Duodenal mucosa (tissue), 2 donors: ENCODE results near the gene MANEAL.

ENCODE experiments used
- H3K27ac ChIP-seq: one replicate; pipeline ENCODE4 v1.7.0; 2013; ENCODE audit warnings: low read depth, low read length
- H3K27me3 ChIP-seq, 2 donors: one replicate each; pipeline ENCODE4 v1.7.0; 2013; ENCODE audit warnings: low read length in 2 of 2, control low read depth in 1 of 2; ENCODE audit not compliant: insufficient read depth in 2 of 2, control insufficient read depth in 1 of 2
- H3K36me3 ChIP-seq, 2 donors: one replicate each; pipeline ENCODE4 v1.7.0; 2013; ENCODE audit warnings: low read length in 2 of 2, control low read depth in 1 of 2; ENCODE audit not compliant: insufficient read depth in 2 of 2, control insufficient read depth in 1 of 2
- H3K4me1 ChIP-seq, 2 donors: one replicate each; pipeline ENCODE4 v1.7.0; 2013; ENCODE audit warnings: low read length in 2 of 2, control low read depth in 1 of 2; ENCODE audit not compliant: insufficient read depth in 2 of 2, control insufficient read depth in 1 of 2
- H3K4me3 ChIP-seq, 2 donors: one replicate each; pipeline ENCODE4 v1.7.0; 2013; ENCODE audit warnings: low read length in 2 of 2, low read depth in 1 of 2
- H3K9ac ChIP-seq, 2 donors: one replicate each; pipeline ENCODE4 v1.7.0; 2013; ENCODE audit warnings: low read length in 2 of 2, low read depth in 1 of 2
- H3K9me3 ChIP-seq, 2 donors: one replicate each; pipeline ENCODE4 v1.7.0; 2013; ENCODE audit warnings: low read length in 2 of 2, control low read depth in 1 of 2; ENCODE audit not compliant: control insufficient read depth in 1 of 2

Gene MANEAL

GRCh38 chr1:37808369-37809319, 15.0 kb downstream of the MANEAL start:
- peaks cover 24 to 30% of the 10 kb centered on the region in 2 donors for H3K36me3 ChIP-seq
- no peaks in the 10 kb centered on the region for H3K9me3 ChIP-seq
- peak overlapping the region; percentile 61 to 68 for H3K9ac ChIP-seq
- peak overlapping the region; percentile 71 for H3K27ac ChIP-seq
- H3K4me1 ChIP-seq = peaks cover 15 to 17% of the 10 kb centered on the region in 2 donors
- H3K4me3 ChIP-seq = peak overlapping the region; percentile 82 to 93
- no peaks in the 10 kb centered on the region for H3K27me3 ChIP-seq

GRCh38 chr1:37809942-37810341, 16.3 kb downstream of the MANEAL start:
- peaks cover 19 to 26% of the 10 kb centered on the region in 2 donors for H3K36me3 ChIP-seq
- no peaks in the 10 kb centered on the region for H3K9me3 ChIP-seq
- no peak overlapping the region for H3K4me3 ChIP-seq
- no peak overlapping the region for H3K9ac ChIP-seq
- no peaks in the 10 kb centered on the region for H3K27me3 ChIP-seq
- peaks cover 15 to 17% of the 10 kb centered on the region in 2 donors for H3K4me1 ChIP-seq
- H3K27ac ChIP-seq = no peak overlapping the region

GRCh38 chr1:37811027-37811655, 17.5 kb downstream of the MANEAL start:
- Histone ChIP-seq H3K4me3 (no peak overlapping the region), H3K27ac (no peak overlapping the region), H3K9ac (no peak overlapping the region)

GRCh38 chr1:37813529-37814145, 20.0 kb downstream of the MANEAL start:
- H3K36me3 ChIP-seq = peaks cover 18 to 37% of the 10 kb centered on the region in 2 donors
- H3K4me3 ChIP-seq = no peak overlapping the region
- H3K27me3 ChIP-seq = no peaks in the 10 kb centered on the region
- no peak overlapping the region for H3K9ac ChIP-seq
- H3K4me1 ChIP-seq = peaks cover 7% of the 10 kb centered on the region in 2 donors
- H3K9me3 ChIP-seq = no peaks in the 10 kb centered on the region
- H3K27ac ChIP-seq = no peak overlapping the region

More at GRCh38 chr1:37811027-37811655, 17.5 kb downstream of the MANEAL start:
- Histone ChIP-seq H3K27me3 (no peaks in the 10 kb centered on the region), H3K36me3 (peaks cover 23 to 27% of the 10 kb centered on the region in 2 donors), H3K9me3 (no peaks in the 10 kb centered on the region), H3K4me1 (peaks cover 15 to 17% of the 10 kb centered on the region in 2 donors)

GRCh38 chr1:37814252-37814651, 20.6 kb downstream of the MANEAL start:
- Histone ChIP-seq H3K27me3 (no peaks in the 10 kb centered on the region), H3K9me3 (no peaks in the 10 kb centered on the region), H3K27ac (no peak overlapping the region), H3K4me1 (peaks cover 1 to 2% of the 10 kb centered on the region in 2 donors), H3K36me3 (peaks cover 18 to 37% of the 10 kb centered on the region in 2 donors), H3K4me3 (no peak overlapping the region), H3K9ac (no peak overlapping the region)

GRCh38 chr1:37817481-37817880, 23.8 kb downstream of the MANEAL start:
- H3K36me3 ChIP-seq = peaks cover 29 to 59% of the 10 kb centered on the region in 2 donors
- H3K4me3 ChIP-seq = no peak overlapping the region
- no peak overlapping the region for H3K27ac ChIP-seq
- H3K4me1 ChIP-seq = no peaks in the 10 kb centered on the region
- no peaks in the 10 kb centered on the region for H3K27me3 ChIP-seq
- H3K9ac ChIP-seq = no peak overlapping the region
- no peaks in the 10 kb centered on the region for H3K9me3 ChIP-seq

GRCh38 chr1:37821481-37821880, 27.8 kb downstream of the MANEAL start:
- no peak overlapping the region for H3K27ac ChIP-seq
- no peaks in the 10 kb centered on the region for H3K27me3 ChIP-seq
- H3K4me3 ChIP-seq = no peak overlapping the region
- H3K9ac ChIP-seq = no peak overlapping the region
- no peaks in the 10 kb centered on the region for H3K4me1 ChIP-seq
- H3K9me3 ChIP-seq = no peaks in the 10 kb centered on the region
- H3K36me3 ChIP-seq = peaks cover 16 to 54% of the 10 kb centered on the region in 2 donors

GRCh38 chr1:37822906-37823815, 29.5 kb downstream of the MANEAL start:
- Histone ChIP-seq H3K27me3 (no peaks in the 10 kb centered on the region), H3K9me3 (no peaks in the 10 kb centered on the region), H3K36me3 (peaks cover 16 to 41% of the 10 kb centered on the region in 2 donors), H3K27ac (no peak overlapping the region), H3K9ac (no peak overlapping the region), H3K4me1 (no peaks in the 10 kb centered on the region), H3K4me3 (no peak overlapping the region)

GRCh38 chr1:37824001-37824400, 30.4 kb downstream of the MANEAL start:
- no peaks in the 10 kb centered on the region for H3K27me3 ChIP-seq
- no peak overlapping the region for H3K9ac ChIP-seq
- peaks cover 0 to 6% of the 10 kb centered on the region in 2 donors for H3K4me1 ChIP-seq
- no peak overlapping the region for H3K4me3 ChIP-seq
- H3K27ac ChIP-seq = no peak overlapping the region
- H3K36me3 ChIP-seq = peaks cover 16 to 40% of the 10 kb centered on the region in 2 donors
- H3K9me3 ChIP-seq = no peaks in the 10 kb centered on the region
